Bronchial epithelial cell (primary cell): ENCODE results near the gene SYT7. TPM values are rescaled to one million over a fixed set of nuclear protein-coding genes. Genes with fewer than 3 reads are reported as not detected.

Experiments used
- DNase-seq: peaks from one replicate; pipeline ENCODE4 v3.0.0-alpha.2; 2010; ENCODE audit warnings: low read depth
- FAIRE-seq: peaks from 2 replicates; lab custom pipeline; 2011; peaks lifted over from hg19 to GRCh38; lab: Jason Lieb, UNC
- H3K27me3 ChIP-seq: 2 replicates; pipeline ENCODE4 v1.5.1; 2011; ENCODE audit warnings: low read length; ENCODE audit not compliant: control insufficient read depth, insufficient read depth
- H3K36me3 ChIP-seq: 2 replicates; pipeline ENCODE4 v1.5.1; 2011; ENCODE audit warnings: low read length; ENCODE audit not compliant: control insufficient read depth, insufficient read depth
- H3K4me3 ChIP-seq: 2 replicates; pipeline ENCODE4 v1.5.1; 2011; ENCODE audit warnings: mild to moderate bottlenecking, low read depth, low read length, control low read depth
- total RNA-seq: library from RNA; depleted of rRNA; stranded (reverse); fragments of >200 nt; gene quantifications from 2 replicates; pipeline ENCODE4 v1.2.1, GENCODE V29; 2014
- TF ChIP-seq, protein P1 (sequence below): IDR thresholded peaks from 2 replicates; pipeline ENCODE4 v1.5.1; 2011; ENCODE audit warnings: mild to moderate bottlenecking, moderate library complexity, low read length, control low read depth, inconsistent platforms; ENCODE audit not compliant: insufficient read depth, severe bottlenecking

SYT7 gene
- total RNA-seq, 1 donor from 2014 or later = 21.1 TPM

DNA sequence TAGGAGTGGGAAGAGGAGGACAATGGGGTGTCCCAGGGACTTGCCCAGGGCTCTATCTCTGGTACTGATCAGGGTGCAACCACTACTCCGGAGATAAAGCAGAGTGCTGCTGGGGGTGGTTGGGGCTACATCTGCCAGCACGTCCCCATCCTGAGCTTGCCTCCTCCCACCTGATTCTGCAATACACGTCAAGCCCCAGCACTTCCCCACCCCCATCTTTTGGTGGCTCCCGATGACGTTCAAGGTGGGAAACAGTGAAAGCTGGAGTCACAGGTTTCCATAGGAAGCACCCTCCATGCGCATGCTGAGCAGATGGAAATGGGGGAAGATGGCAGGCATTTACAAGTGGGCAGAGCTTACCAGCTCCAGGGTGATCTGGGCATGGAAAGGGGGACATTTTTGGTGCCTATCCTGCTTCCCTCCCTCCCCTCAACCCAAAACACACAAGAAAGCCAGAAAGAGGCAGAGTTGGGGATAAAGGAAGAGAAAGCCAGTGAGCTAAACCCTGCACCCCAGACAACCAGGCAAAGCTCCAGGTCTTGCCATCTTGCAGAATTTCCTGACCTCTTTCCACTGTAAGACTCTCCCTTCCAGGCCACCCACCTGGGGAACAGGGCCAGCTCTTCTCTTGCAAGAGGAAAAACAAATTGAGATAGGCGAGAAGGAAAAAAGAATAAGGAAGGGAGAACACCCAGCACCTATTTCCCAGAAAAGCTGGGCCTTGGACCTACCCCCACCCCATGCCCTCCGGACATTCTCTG, 15.8 kb downstream of the SYT7 start:
- Histone ChIP-seq H3K36me3 (no peaks in the 10 kb centered on the region), H3K4me3 (no peak overlapping the region), H3K27me3 (peaks cover 5% of the 10 kb centered on the region)
- TF ChIP-seq, protein P1, sequence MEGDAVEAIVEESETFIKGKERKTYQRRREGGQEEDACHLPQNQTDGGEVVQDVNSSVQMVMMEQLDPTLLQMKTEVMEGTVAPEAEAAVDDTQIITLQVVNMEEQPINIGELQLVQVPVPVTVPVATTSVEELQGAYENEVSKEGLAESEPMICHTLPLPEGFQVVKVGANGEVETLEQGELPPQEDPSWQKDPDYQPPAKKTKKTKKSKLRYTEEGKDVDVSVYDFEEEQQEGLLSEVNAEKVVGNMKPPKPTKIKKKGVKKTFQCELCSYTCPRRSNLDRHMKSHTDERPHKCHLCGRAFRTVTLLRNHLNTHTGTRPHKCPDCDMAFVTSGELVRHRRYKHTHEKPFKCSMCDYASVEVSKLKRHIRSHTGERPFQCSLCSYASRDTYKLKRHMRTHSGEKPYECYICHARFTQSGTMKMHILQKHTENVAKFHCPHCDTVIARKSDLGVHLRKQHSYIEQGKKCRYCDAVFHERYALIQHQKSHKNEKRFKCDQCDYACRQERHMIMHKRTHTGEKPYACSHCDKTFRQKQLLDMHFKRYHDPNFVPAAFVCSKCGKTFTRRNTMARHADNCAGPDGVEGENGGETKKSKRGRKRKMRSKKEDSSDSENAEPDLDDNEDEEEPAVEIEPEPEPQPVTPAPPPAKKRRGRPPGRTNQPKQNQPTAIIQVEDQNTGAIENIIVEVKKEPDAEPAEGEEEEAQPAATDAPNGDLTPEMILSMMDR = no peak
- DNase-seq (no peak), FAIRE-seq (peak; percentile 68)

DNA sequence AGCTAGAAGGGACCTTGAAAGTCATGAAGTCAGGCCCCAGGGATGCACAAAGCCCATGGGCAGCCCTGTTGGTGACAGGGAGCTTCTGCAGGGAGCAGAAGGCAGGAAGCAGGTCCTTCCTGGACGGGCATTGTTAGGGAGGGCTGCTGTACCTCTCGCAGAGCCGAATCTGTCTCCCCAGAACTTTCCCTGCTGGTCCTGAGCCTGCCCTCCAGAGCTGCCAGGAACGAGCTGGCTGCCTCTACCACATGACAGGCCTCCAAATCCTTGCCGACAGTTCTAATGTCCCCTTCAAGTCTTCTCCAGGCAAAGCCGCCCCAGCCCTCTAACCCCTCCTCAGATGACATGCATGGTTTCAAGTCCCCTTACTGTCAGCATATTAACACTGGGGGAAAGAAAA, 20.1 kb downstream of the SYT7 start:
- Histone ChIP-seq H3K36me3 (no peaks in the 10 kb centered on the region), H3K4me3 (no peak overlapping the region), H3K27me3 (peaks cover 11% of the 10 kb centered on the region)
- TF ChIP-seq, protein P1 = no peak
- FAIRE-seq (no peak), DNase-seq (no peak)

DNA sequence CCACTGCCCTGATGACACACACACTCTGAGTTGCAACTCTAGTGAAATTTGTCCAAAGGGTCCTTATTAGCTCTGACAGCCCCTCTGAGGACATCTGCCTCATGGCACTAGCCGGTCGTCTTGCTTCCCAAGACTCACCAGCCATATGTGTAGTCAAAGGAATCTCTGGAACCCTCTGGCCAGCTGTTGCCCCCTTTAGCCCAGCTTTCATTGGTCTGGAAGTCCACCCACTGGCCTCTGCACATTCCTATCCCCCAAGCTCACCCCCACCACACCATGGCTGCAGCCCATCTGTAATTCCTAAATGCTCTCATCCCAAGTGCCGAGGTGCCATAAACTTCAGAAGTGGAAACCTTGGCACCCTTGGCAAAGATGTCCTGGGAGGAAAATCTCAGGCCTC, 24.3 kb downstream of the SYT7 start:
- Histone ChIP-seq H3K36me3 (no peaks in the 10 kb centered on the region), H3K4me3 (no peak overlapping the region), H3K27me3 (peaks cover 18% of the 10 kb centered on the region)
- TF ChIP-seq, protein P1 = no peak
- DNase-seq = no peak
- no peak for FAIRE-seq

DNA sequence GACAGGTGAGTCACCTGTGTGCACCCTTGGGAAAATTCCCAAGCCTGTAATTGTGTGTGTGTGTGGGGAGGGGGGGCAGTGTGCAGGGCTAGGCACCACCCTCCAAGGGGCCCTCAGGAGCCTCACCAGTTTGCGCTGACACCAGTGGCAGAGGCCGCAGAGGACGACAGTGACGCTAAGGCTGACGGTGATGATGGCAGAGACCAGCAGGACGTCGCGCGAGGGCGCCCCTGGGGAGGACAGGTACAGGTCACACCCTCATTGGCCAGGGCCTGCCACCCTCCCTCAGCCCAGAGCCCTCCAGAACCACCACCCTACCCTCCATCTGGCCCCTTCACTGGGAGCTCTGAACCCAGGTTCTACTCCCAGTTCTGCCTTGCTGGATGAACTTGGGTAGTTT, 24.9 kb downstream of the SYT7 start:
- TF ChIP-seq, protein P1 = no peak
- H3K4me3 ChIP-seq = no peak overlapping the region
- H3K36me3 ChIP-seq = no peaks in the 10 kb centered on the region
- H3K27me3 ChIP-seq = peaks cover 18% of the 10 kb centered on the region
- FAIRE-seq (no peak), DNase-seq (no peak)

DNA sequence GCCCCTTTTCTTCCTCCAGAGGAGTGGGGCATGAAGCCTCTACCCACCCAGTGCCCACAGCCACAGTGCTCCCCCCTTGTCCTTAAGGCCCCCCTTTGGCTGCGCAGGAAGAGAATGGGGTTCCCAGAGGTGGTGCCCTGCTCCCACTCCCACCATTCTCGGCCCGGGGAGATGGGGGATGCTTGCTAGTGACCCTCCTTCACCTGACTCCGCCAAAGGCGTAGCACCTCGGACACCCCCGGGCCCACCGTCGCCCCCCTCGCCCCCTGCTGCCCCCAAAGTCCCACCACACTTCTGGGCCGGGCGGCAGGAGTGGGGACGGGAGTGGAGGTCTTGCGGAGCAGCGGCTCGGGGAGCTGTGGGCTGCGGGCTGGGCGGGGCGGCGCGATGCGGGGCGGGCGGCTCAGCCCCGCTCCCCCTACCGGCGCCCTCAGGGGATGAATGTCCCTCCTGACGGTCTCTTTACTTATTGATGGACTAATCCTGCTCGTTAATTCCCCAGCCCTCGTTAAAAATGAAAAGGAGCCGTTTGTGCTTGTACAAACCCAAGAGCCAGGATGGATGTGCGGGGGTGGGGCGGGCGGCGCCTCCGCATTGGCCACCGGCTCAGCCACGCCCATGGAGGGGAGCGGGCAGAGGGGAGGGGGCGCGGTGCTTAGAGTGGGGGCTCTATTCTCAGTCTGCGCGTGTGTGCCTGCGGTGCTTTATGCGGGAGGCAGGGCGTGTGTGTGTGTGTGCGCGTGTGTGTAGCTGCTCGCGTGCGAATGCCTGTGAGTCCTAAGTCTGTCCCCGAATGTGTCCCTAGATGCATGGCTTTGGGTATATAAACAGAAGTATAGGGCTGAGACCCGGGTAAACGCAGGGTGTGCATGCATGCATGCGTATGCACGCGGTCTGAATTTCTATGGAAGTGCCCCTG, 25.6 kb downstream of the SYT7 start:
- Histone ChIP-seq H3K4me3 (no peak overlapping the region), H3K36me3 (no peaks in the 10 kb centered on the region), H3K27me3 (peaks cover 17% of the 10 kb centered on the region)
- TF ChIP-seq, protein P1 = peak; percentile 25
- DNase-seq (no peak), FAIRE-seq (no peak)
